Fibroblast of mammary gland (primary cell): ENCODE results near the gene PLK5.

Experiments
- DNase-seq: peaks from one replicate; pipeline ENCODE4 v3.0.0-alpha.2; 2010; ENCODE audit warnings: low read depth
- H3K4me3 ChIP-seq: 2 replicates; pipeline ENCODE4 v1.5.1; 2011; ENCODE audit warnings: low read depth, mild to moderate bottlenecking, low read length, moderate library complexity; ENCODE audit not compliant: control insufficient read depth
- CTCF ChIP-seq: conservative IDR thresholded peaks from 2 replicates; pipeline ENCODE4 v1.5.1; 2011; ENCODE audit warnings: low read depth, low read length, inconsistent platforms; ENCODE audit not compliant: control insufficient read depth, insufficient read depth

Gene PLK5

GRCh38 chr19:1492474-1493006 is 31.3 kb upstream of the PLK5 start:
- H3K4me3 ChIP-seq = no peak overlapping the region
- no peak for DNase-seq
- TF ChIP-seq CTCF = no peak

DNA sequence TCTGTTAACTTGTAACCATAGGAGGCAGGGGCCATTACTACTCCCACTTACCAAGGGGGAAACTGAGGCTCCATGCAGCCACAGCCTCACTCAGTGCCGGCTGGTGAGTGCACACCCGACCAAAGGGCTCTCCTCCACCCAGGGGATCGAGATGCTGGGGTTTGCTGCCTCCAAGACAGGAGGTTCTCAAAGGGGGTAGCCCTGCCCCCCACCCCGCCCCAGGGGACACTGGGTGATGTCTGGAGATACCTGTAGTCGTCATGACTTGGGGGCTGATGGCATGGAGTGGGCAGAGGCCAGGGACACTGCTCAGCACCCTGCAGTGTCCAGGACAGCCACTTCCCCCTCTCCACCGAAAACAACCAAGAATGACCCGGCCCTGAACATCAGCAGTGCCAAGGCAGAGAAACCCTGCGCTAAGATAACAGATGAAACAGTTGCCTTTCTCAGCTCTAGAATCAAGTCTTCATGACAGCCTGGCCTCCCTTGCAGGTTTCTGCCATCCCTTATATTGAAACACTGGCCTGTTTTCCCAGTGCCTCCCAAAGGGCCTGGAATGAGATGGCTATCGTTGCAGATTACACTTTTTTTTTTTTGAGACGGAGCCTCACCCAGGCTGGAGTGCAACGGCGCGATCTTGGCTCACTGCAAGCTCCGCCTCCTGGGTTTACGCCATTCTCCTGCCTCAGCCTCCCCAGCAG is 29.6 kb upstream of the PLK5 start:
- DNase-seq = no peak
- H3K4me3 ChIP-seq = no peak overlapping the region
- TF ChIP-seq CTCF = no peak

GRCh38 chr19:1495051-1495798 is 28.7 kb upstream of the PLK5 start:
- TF ChIP-seq CTCF = no peak
- H3K4me3 ChIP-seq = no peak overlapping the region
- DNase-seq = no peak

- no peak overlapping the region for H3K4me3 ChIP-seq
- no peak for TF ChIP-seq CTCF
- no peak for DNase-seq
Measured at GRCh38 chr19:1495799-1496713, 27.8 kb upstream of the PLK5 start.

- no peak overlapping the region for H3K4me3 ChIP-seq
- TF ChIP-seq CTCF = no peak
Measured at GRCh38 chr19:1496714-1497577, 26.9 kb upstream of the PLK5 start.

More at GRCh38 chr19:1496714-1497577, 26.9 kb upstream of the PLK5 start:
- DNase-seq = no peak
